ENCODE data around the gene UFD1. TPM values are rescaled to one million over a fixed set of nuclear protein-coding genes. Genes with fewer than 3 reads are reported as not detected.

Gene UFD1
- total and polyA plus RNA-seq, 2 donors from 2014 or later = 56.2 to 67.8 TPM

GRCh38 chr22:19478045-19478900 lies 720 bp downstream of the UFD1 start:
- TF ChIP-seq CTCF (IDR thresholded peaks at IDR 0.05; ENCODE audit: borderline replicate concordance, extremely low read depth, insufficient read depth) = no peak
- H3K9ac ChIP-seq (ENCODE audit: low read length in 3 of 3) = peak overlapping the region; percentile 49 to 75 (median 72)
- H3K27me3 ChIP-seq (ENCODE audit: control insufficient read depth, insufficient read depth, low read length) = no peaks in the 10 kb centered on the region
- peaks cover 0 to 9% (median 4%) of the 10 kb centered on the region in 3 donors for H3K36me3 ChIP-seq (ENCODE audit: control insufficient read depth in 2 of 3, insufficient read depth in 3 of 3, low read length in 3 of 3)
- FAIRE-seq (no peak), DNase-seq (peak in 1 of 5 donors; percentile 10)
- no peaks in the 10 kb centered on the region for H3K9me3 ChIP-seq (ENCODE audit: control insufficient read depth in 2 of 3, insufficient read depth in 1 of 3, low read length in 3 of 3)
- H3K4me3 ChIP-seq (ENCODE audit: low read length in 3 of 3) = peak overlapping the region; percentile 54 to 98 (median 91)
- peaks cover 0 to 4% (median 4%) of the 10 kb centered on the region in 3 donors for H3K4me1 ChIP-seq (ENCODE audit: control insufficient read depth in 2 of 3, insufficient read depth in 2 of 3, low read depth in 1 of 3, low read length in 3 of 3)
- H3K27ac ChIP-seq (ENCODE audit: low read depth in 2 of 2, low read length in 2 of 2) = peak overlapping the region; percentile 94 to 98
- intact Hi-C loops (cut with DNase I) = no loop called here

GRCh38 chr22:19477321-19478044 lies 1.5 kb downstream of the UFD1 start:
- H3K9ac ChIP-seq (ENCODE audit: low read length in 3 of 3) = peak overlapping the region; percentile 49 to 72 (median 50)
- no peak overlapping the region for H3K27ac ChIP-seq (ENCODE audit: low read depth in 2 of 2, low read length in 2 of 2)
- peak; percentile 20 for TF ChIP-seq CTCF (IDR thresholded peaks at IDR 0.05; ENCODE audit: borderline replicate concordance, extremely low read depth, insufficient read depth)
- intact Hi-C loops (cut with DNase I) = no loop called here
- DNase-seq (peak in 1 of 5 donors; percentile 26), FAIRE-seq (no peak)
- peak overlapping the region; percentile 54 to 98 (median 91) for H3K4me3 ChIP-seq (ENCODE audit: low read length in 3 of 3)
- no peaks in the 10 kb centered on the region for H3K27me3 ChIP-seq (ENCODE audit: control insufficient read depth, insufficient read depth, low read length)
- no peaks in the 10 kb centered on the region for H3K9me3 ChIP-seq (ENCODE audit: control insufficient read depth in 2 of 3, insufficient read depth in 1 of 3, low read length in 3 of 3)
- H3K36me3 ChIP-seq (ENCODE audit: control insufficient read depth in 2 of 3, insufficient read depth in 3 of 3, low read length in 3 of 3) = peaks cover 0 to 15% (median 12%) of the 10 kb centered on the region in 3 donors
- peaks cover 0 to 4% (median 4%) of the 10 kb centered on the region in 3 donors for H3K4me1 ChIP-seq (ENCODE audit: control insufficient read depth in 2 of 3, insufficient read depth in 2 of 3, low read depth in 1 of 3, low read length in 3 of 3)

- no peak for DNase-seq
- intact Hi-C loops (cut with DNase I) = no loop called here
- no peak for FAIRE-seq
Measured at GRCh38 chr22:19476023-19476422, 3.0 kb downstream of the UFD1 start.

More at GRCh38 chr22:19476023-19476422, 3.0 kb downstream of the UFD1 start:
- H3K36me3 ChIP-seq (ENCODE audit: control insufficient read depth in 2 of 3, insufficient read depth in 3 of 3, low read length in 3 of 3) = peaks cover 0 to 23% (median 22%) of the 10 kb centered on the region in 3 donors
- TF ChIP-seq CTCF (IDR thresholded peaks at IDR 0.05; ENCODE audit: borderline replicate concordance, extremely low read depth, insufficient read depth) = no peak
- no peak overlapping the region for H3K4me3 ChIP-seq (ENCODE audit: low read length in 3 of 3)
- no peak overlapping the region for H3K27ac ChIP-seq (ENCODE audit: low read depth in 2 of 2, low read length in 2 of 2)
- peaks cover 0 to 4% (median 4%) of the 10 kb centered on the region in 3 donors for H3K4me1 ChIP-seq (ENCODE audit: control insufficient read depth in 2 of 3, insufficient read depth in 2 of 3, low read depth in 1 of 3, low read length in 3 of 3)
- no peak overlapping the region for H3K9ac ChIP-seq (ENCODE audit: low read length in 3 of 3)
- no peaks in the 10 kb centered on the region for H3K27me3 ChIP-seq (ENCODE audit: control insufficient read depth, insufficient read depth, low read length)
- H3K9me3 ChIP-seq (ENCODE audit: control insufficient read depth in 2 of 3, insufficient read depth in 1 of 3, low read length in 3 of 3) = no peaks in the 10 kb centered on the region

Measured in kidney (tissue), 14 donors.